GM21515 (cell line): ENCODE data around the gene IRAK1.

Experiments
- ATAC-seq: cut with Tn5 transposase; IDR thresholded peaks from one replicate; pipeline ENCODE4 v1.9.1; 2021; ENCODE audit not compliant: unreplicated experiment

The IRAK1 gene

DNA sequence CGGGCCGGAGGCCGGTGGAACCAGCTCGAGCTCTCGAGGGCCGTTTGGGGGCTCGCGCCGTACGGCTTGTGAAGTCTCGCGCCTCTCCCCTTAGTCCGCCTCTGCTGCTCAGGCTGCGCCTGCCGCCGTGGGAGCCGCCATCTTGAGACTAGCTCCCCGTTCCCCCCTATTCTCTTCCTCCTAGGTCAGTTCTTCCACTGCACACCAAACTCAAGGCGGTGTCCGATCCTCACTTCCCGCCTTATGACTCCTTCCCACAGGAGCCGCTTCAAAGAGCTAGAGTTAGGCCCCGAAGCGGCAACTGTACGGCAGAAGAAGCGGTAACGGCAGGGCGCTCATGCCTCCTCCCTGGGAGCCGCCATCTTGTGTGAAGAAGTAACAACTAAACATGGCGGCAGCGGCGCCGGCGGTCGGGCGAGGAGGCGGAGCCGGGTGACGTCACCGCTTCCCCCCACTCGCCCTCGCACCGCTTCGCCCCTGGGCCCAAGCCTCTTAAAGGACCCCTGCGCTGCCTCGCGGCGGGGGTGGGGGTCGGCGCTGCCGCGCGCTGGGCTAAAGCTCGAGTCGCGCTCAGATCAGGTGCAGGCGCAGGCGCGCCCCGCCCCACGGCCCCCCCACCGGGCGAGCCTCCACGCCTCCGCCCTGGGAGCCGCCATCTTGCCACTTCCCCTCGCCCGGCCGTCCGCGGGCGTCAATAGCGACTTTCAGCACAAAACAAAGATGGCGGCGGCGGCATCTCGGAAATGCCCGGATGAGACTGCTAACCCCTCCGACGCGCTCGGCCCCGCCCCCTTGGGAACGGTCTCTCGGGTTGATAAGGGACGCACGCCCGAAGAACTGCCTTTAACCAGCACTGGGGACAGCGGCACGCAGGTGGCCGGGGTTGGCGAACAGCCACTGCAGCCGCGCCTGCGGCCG lies 48.0 kb downstream of the IRAK1 start, which contains the start of gene HCFC1:
Gene HCFC1, minus strand, starts transcription at position 369 of the 918 bp plus-strand sequence. CDS start 978 bp downstream, outside the sequence.
- ATAC-seq = peak; percentile 35

DNA sequence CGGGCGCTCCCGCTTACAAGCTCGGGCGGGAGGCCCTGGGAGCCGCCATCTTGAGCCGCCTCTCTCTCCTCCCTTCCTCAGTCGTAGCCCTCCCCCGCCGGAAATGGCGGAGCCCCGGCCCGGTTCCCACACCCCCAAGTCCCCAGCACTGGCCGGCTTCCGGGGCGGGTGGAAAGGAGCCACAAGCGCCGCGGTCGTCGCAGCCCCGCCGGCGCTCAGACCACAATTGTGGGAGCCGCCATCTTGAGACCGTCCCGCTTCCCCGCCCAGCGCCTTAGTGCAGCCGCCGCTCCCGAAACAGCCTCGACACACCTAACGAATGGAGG lies 48.6 kb downstream of the IRAK1 start:
- ATAC-seq = peak; percentile 33

DNA sequence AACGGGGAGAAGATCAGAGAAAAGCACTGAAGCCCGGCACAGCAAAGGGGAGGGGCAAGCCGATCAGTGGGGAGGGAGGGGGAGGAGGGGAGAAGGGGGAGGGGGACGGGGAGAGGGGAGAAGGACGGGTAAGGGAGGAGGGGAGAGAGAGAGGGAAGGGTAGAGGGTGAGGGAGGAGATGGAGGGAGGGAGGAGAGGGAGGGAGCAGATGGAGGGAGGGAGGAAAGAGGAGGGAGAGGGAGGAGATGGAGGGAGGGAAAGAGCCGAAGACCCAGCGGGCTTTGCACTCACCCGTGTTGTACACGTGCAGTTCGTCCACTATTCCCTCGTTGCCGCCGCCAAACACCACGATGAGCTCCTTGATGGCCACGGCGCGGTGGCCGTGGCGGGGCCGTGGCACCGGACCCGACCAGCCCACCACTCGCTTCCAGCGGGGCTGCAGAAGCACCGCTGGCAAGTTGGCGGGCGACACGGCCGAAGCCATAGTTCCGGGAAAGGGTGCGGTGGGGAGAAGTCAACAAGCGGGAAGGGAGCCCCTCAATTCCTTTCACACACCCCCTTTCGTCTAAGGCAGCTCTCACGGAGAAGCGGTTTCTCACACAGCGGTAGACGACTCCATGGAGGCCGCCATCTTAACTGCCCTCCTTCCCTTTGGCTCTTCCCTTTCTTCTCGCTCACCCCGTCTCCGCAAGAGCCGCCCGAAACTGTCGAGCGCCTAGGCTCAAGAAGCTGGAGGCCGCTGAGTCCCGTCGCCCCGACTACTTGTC lies 49.2 kb downstream of the IRAK1 start:
- peak; percentile 1 for ATAC-seq

- ATAC-seq = no peak
Measured at GRCh38 chrX:153969904-153970356, 49.8 kb downstream of the IRAK1 start.

- no peak for ATAC-seq
Measured at GRCh38 chrX:153969125-153969903, 50.4 kb downstream of the IRAK1 start.

DNA sequence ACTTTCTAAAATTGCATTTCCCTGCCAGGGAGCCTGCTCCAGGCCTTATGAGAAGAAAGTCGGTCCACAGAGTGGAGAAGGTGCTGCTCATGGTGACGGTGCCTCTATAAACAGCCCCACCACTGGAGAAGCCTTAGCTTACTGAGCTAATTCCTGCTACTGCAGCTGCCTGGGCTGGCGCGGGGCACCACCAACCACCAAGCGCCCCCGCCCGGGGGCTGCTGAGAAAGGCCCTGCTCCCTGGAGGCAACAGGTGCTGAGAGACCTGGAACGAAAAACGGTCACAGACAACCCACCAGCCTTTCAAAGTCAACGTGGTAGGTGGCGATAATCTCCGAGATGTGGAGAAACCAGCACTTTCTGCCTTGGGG lies 51.0 kb downstream of the IRAK1 start:
- no peak for ATAC-seq

DNA sequence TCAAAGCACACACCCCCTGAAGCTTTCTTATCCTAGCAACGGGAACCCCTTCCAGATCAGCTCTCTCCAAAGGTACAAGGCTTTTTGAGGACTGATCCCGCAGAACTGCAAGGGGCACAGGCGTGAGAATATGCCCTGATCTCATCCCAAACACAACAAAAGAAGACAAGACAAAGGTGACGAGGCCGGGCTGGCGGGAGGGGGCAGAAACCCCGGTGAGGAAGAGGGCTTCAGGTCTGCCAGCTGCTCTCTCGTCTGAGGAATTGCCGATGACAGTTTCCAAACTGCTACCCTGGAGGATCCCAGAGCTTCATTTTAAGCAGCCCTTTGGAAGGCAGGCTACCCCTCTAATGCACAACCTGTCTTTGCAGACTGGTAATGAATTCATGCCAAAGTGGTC lies 51.4 kb downstream of the IRAK1 start:
- no peak for ATAC-seq

GRCh38 chrX:153967536-153968224 lies 52.0 kb downstream of the IRAK1 start:
- no peak for ATAC-seq

DNA sequence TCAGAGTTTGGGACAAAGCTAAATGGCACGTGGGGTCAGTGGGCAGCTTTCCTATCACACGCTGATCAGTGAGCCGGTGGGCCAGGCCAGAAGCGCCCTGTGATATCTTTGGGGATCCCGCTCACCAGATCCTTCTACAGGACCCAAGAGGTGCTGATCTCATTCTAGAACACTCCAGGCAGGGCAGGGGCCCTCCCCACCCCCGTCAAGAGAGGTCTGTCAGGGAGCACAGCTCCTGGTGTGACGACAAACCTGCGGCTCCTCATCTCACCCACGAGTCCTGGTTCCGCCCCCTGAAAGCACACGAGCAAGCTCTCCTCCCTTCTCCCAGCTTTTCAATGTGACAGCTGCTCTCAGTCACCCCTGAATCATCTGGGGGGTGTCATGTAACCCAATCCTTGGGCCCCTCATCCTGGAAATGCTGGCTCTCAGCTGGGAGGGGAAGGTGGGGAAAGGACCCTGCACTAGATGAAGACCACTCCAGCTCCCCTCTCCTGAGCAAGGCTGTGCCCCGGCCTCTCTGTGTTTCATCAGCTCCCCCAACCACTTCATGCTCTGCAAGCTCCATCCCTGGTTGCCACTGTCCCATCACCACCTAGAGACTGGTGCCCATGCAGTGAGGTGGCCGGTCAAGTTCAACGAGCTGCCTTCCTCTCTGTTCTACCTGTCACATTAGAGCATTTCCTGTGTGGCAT lies 52.7 kb downstream of the IRAK1 start:
- no peak for ATAC-seq

GRCh38 chrX:153966283-153966688 lies 53.4 kb downstream of the IRAK1 start:
- no peak for ATAC-seq

- no peak for ATAC-seq
Measured at GRCh38 chrX:153965406-153965805, 54.3 kb downstream of the IRAK1 start.

DNA sequence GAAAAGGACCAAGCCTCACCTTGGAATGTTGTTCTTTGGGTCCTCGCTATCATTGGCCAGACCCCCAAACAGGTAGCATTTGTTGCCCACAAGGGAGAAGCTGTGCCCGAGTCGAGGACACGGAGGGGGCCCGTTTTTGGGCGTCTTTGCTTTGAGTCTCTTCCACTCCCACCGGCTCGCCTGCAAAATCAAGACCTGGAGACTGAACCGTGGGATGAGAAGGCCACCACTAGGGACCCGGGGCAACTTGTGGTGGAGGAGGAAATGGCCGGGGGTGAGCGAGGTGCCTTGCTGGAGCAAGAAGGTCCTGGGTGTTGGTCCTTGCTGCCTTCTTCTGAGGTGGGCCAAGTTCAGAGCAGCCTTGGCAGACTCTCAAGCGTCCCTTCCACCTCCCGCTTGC lies 55.6 kb downstream of the IRAK1 start:
- no peak for ATAC-seq

DNA sequence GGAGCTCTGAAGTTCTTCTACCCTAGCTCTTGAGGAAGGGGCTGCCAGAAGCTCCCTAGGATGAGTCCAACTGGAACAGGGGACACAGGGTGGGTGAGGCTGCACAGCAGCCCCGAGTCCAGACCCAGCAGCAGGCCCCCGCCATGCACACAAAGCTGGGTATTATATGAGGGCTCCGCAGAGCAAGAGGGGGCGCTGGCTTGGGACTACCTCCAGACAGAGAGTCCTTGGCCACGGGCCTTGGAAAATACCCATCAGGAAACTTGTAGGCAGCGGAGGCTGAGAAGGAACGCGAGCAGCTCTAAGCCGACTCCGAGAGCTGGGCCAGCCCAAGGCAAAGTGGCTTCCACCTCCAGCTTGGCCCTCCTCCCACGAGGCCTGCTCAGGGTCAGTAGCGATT lies 56.2 kb downstream of the IRAK1 start:
- no peak for ATAC-seq

GRCh38 chrX:153961292-153961691 lies 58.4 kb downstream of the IRAK1 start:
- ATAC-seq = no peak

- ATAC-seq = no peak
Measured at GRCh38 chrX:153960786-153961185, 58.9 kb downstream of the IRAK1 start.
